Activated naive CD8-positive, alpha-beta T cell treated with anti-CD3 and anti-CD28 coated beads, Interleukin-2, amount 50 U/mL, for 24 hours (primary cell): ENCODE data around the gene CBX4.

Source experiments
- ATAC-seq: fragments of 150-1000 bp; cut with Tn5 transposase; one replicate; pipeline ENCODE4 v1.10.0; 2021
- DNase-seq: peaks from one replicate; pipeline ENCODE4 v3.0.0; 2021
- H3K27ac Mint-ChIP-seq: one replicate; pipeline ENCODE4 v1.8.0; 2021; ENCODE audit warnings: mild to moderate bottlenecking, mixed read lengths
- H3K27me3 Mint-ChIP-seq: one replicate; pipeline ENCODE4 v1.8.0; 2021; ENCODE audit warnings: mixed read lengths
- H3K36me3 Mint-ChIP-seq: one replicate; pipeline ENCODE4 v1.8.0; 2021; ENCODE audit warnings: low read depth, mixed read lengths
- H3K4me1 Mint-ChIP-seq: one replicate; pipeline ENCODE4 v1.8.0; 2021; ENCODE audit warnings: mixed read lengths
- H3K4me3 Mint-ChIP-seq: one replicate; pipeline ENCODE4 v1.8.0; 2021; ENCODE audit warnings: mild to moderate bottlenecking, moderate library complexity, mixed read lengths
- H3K9me3 Mint-ChIP-seq: one replicate; pipeline ENCODE4 v1.8.0; 2021; ENCODE audit warnings: mixed read lengths

CBX4 gene

DNA sequence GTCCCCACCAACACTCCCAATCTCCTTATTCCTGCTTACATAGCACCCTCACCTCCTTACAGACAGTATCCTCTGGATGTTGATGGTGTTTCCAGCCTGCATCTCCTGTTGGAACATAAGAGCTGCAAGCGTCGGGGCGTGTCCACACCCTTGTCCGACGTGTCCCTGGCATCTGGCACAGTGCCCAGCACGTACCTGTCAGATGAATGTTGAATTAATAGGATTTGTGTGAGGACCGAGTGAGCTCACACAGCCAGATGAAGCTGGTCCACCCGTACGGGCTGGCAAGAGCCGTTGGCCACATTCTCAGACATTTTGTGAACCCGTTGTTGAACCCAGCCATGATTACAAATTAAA is 12.2 kb upstream of the CBX4 start:
- DNase-seq (no peak), ATAC-seq (no peak)
- peaks cover 9% of the 10 kb centered on the region for H3K27me3 Mint-ChIP-seq
- H3K4me1 Mint-ChIP-seq = peaks cover 9% of the 10 kb centered on the region
- no peak overlapping the region for H3K4me3 Mint-ChIP-seq
- no peaks in the 10 kb centered on the region for H3K36me3 Mint-ChIP-seq
- H3K9me3 Mint-ChIP-seq = no peaks in the 10 kb centered on the region
- no peak overlapping the region for H3K27ac Mint-ChIP-seq

DNA sequence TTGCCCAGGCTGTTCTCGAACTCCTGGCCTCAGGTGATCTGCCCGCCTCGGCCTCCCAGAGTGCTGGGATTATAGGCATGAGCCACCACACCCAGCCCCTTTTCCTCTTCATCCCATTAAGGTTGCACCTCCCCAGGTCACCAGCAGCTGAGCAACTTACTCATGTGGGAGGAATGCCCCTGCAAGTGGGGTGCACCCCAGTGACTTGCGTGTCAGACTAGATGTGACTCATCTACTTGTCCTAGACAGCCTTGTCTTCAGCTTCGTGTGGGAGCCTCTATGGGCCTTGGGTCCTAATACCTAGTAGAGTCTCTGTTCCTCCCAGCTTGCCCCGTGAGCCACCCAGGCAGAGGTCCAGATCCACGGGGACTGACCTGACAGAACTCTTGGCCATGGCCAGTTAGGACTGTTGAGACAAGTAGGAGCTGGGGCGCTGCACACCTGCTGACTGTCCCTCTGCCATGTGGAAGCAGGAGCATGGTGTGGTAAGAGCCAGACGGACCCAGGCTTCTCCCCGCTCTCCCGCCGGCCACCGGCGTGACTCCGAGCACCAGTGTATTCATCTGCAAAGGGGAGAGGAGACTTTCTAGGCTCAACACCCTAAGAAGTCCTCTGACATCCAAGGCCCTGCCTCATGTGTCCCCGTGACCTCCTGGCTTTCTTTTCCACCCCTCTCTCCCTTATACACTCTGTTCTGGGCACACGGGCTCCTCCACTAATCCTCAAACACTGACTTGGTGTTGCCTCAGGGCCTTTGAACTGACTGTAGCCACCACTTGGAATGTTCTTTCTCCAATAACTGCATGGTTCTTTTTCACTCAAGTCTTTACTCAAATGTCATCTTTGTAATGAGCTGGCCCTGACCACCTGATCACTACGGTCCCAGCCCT is 11.6 kb upstream of the CBX4 start:
- Mint-ChIP-seq H3K4me3 (no peak overlapping the region), H3K27ac (no peak overlapping the region), H3K36me3 (no peaks in the 10 kb centered on the region), H3K4me1 (peaks cover 11% of the 10 kb centered on the region), H3K27me3 (peaks cover 16% of the 10 kb centered on the region), H3K9me3 (no peaks in the 10 kb centered on the region)
- ATAC-seq (peak; percentile 76), DNase-seq (peak; percentile 22)

DNA sequence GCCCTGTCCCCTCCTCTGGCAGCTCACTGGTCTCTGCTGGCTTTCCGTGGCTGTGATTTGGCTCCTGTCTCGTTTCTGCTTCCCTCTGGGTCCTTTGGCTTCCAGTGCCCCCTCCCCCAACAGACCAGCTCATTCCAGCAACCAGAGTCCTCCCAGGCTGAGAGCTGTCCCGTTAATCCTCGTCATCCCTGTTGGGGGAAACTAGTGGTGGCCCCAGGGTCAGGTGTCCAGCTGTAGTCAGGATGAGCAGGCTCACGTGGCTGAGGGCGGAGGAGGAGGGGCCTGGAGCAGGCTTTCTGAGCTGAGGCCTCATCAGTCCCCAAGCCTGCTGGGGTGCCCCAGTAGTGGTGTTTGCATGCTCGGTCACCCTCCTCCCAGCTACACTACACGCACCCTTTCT is 10.7 kb upstream of the CBX4 start:
- ATAC-seq (no peak), DNase-seq (no peak)
- H3K9me3 Mint-ChIP-seq = no peaks in the 10 kb centered on the region
- no peak overlapping the region for H3K4me3 Mint-ChIP-seq
- no peak overlapping the region for H3K27ac Mint-ChIP-seq
- H3K4me1 Mint-ChIP-seq = peaks cover 14% of the 10 kb centered on the region
- H3K36me3 Mint-ChIP-seq = no peaks in the 10 kb centered on the region
- H3K27me3 Mint-ChIP-seq = peaks cover 21% of the 10 kb centered on the region

DNA sequence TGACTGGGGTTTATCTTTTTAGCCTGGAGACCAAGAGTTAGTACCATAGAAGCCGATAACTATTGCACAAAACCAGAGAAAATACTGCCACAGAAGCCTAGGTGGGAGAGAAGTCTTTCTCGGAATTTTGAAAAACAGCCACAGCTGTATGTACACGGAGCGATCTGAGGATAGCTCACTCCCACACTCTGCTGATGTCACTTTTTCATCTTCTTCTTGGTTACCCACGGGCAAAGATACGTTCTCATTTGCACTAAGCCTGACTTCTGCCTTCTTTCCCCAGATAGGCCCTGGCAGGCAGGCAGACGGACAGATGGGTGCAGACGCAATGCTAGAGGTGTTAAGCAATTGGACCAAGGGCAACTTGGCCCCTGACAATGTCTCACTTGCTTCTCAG is 9.1 kb upstream of the CBX4 start:
- DNase-seq (no peak), ATAC-seq (no peak)
- no peaks in the 10 kb centered on the region for H3K9me3 Mint-ChIP-seq
- H3K4me1 Mint-ChIP-seq = peaks cover 16% of the 10 kb centered on the region
- no peaks in the 10 kb centered on the region for H3K36me3 Mint-ChIP-seq
- H3K27ac Mint-ChIP-seq = no peak overlapping the region
- no peak overlapping the region for H3K4me3 Mint-ChIP-seq
- peaks cover 24% of the 10 kb centered on the region for H3K27me3 Mint-ChIP-seq

DNA sequence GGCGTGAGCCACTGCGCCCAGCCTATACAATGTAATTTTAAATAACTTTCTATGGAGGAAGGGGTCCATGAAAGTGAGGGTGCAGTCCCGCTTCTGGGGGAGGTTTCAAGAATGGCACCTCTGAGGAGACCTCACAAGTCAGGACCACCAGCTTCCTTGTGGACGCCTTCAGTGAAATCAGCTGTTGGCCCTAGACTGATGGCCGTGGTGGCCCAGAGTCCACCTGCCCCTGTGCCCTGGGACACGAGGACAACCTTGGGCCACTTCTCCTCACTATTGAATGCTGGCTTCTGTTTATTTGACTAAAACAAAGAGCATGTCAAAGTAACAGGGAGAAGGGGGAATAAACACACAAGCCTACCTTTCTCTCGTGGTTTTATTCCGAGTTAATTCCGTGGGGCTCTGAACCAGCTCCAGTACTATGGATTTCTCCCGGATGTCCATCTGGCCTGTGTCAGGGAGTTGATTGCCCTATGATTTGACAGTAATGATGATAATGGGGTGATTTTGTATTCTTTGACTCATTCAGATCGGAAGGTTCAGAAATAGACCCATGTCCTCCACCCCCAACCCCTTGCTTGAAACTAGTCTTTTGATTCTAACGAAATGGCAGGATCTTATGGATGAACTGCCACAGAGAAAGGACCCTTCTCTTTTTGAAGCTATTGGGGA is 8.6 kb upstream of the CBX4 start:
- H3K4me3 Mint-ChIP-seq = no peak overlapping the region
- H3K27me3 Mint-ChIP-seq = peaks cover 27% of the 10 kb centered on the region
- H3K9me3 Mint-ChIP-seq = no peaks in the 10 kb centered on the region
- ATAC-seq = no peak
- H3K36me3 Mint-ChIP-seq = no peaks in the 10 kb centered on the region
- H3K4me1 Mint-ChIP-seq = peaks cover 18% of the 10 kb centered on the region
- H3K27ac Mint-ChIP-seq = no peak overlapping the region
- DNase-seq = no peak

DNA sequence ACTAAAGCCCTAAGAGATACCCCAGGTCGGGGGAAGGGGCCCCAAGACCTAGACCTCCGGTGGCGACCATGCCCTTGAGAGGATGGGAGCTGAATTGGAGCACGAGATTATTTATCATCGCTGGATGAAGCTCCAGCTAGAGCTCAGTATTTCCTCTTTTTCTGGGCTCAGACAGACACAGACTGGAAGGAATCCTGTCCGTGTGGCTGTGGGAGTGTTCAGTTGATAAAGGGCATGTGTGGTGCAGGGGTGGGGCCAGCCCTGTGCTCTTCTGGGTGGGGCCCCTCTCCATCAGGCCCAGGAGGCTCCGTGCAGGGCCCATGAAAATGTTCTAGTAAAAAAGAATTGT is 6.3 kb upstream of the CBX4 start:
- no peak overlapping the region for H3K27ac Mint-ChIP-seq
- peaks cover 25% of the 10 kb centered on the region for H3K4me1 Mint-ChIP-seq
- DNase-seq (no peak), ATAC-seq (no peak)
- no peaks in the 10 kb centered on the region for H3K9me3 Mint-ChIP-seq
- H3K27me3 Mint-ChIP-seq = peaks cover 45% of the 10 kb centered on the region
- no peak overlapping the region for H3K4me3 Mint-ChIP-seq
- no peaks in the 10 kb centered on the region for H3K36me3 Mint-ChIP-seq

DNA sequence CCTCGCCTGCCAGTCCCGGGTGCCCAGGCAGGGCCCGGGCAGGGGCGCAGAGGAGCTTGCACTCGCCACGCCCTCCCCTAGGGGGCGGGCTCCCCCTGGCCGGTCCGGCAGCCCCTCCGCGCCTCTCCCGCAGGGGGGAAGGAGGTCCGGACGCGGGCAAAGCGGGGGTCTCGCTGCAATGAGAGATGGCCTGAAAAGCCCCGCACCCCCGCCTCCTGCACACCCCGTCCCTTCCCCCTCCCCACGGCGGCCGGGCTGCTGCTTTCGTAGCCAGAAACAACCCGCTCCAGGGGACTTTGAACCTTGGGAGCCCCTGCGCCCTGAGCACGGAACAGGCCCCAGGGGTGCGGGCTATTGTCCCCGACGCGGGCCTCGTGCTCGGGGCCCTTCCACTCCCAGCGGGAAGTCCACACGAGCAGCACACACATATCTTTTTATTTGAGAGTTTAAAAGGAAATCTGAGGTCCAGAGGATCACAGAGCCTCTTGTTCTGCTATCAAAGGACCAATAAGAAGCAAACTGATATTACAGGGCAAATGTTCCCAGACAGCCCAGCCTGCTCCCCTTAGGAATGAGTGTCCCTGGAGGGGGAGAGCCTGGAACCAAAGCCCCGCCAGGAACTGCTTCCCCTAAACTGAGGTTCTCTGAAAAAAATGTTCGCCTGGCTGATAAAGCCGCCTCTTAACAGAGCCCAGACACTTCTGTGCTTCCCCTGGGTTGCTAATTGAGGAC is 5.8 kb upstream of the CBX4 start:
- DNase-seq = peak; percentile 65
- peaks cover 47% of the 10 kb centered on the region for H3K27me3 Mint-ChIP-seq
- no peak overlapping the region for H3K27ac Mint-ChIP-seq
- no peak overlapping the region for H3K4me3 Mint-ChIP-seq
- H3K9me3 Mint-ChIP-seq = no peaks in the 10 kb centered on the region
- H3K4me1 Mint-ChIP-seq = peaks cover 26% of the 10 kb centered on the region
- ATAC-seq = peak; percentile 35
- no peaks in the 10 kb centered on the region for H3K36me3 Mint-ChIP-seq

DNA sequence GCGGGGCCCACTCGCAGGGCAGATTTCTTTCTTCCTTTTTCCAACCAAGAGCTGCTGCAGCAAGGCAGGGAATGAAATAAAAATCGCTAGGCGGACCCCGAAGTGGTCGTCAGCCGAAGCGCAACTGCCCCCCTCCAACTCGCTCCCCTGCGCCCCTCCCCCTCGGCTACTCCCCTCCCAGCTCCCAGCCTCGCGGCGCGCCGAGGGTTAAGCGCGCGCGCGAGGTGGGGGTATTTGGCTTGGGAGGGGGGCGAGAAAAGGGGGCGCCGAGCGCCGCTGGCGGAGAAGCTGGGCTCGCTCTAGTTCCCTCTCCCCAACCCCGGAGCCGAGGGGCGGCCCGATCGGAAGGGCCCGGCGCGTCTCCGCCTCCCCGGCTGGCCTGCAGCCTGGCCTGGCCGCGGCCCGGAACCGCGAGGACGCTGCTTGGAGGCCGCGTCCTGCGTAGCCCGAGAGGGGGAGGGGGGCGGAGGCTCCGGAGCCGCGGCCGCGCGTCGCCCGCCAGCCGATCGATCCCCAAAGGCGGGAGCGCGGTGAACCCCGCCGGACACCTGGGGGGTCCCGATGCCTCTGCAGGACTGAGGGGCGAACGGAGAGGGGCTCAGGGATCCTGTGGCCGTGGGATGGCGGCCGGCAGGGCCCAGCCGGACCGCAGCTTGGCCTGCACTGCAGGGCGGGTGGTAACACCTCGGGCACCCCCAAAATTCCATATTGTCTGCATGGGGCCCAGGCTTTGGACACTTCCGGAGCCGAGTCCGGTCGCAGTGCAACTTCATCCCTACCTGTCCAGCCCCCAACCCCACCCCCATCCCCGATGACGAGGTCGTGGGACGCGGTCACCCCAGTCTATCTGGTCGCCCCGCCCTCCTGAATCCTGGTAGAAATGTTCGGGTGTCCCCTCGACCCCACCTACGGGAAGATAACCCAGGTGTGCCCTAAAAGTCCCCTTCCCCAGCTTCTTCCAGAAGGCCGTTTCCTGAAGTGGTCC is 4.9 kb upstream of the CBX4 start:
- Mint-ChIP-seq H3K27ac (no peak overlapping the region), H3K9me3 (no peaks in the 10 kb centered on the region), H3K27me3 (peaks cover 50% of the 10 kb centered on the region), H3K4me3 (peak overlapping the region; percentile 62), H3K4me1 (peaks cover 28% of the 10 kb centered on the region), H3K36me3 (no peaks in the 10 kb centered on the region)
- no peak for ATAC-seq
- no peak for DNase-seq

DNA sequence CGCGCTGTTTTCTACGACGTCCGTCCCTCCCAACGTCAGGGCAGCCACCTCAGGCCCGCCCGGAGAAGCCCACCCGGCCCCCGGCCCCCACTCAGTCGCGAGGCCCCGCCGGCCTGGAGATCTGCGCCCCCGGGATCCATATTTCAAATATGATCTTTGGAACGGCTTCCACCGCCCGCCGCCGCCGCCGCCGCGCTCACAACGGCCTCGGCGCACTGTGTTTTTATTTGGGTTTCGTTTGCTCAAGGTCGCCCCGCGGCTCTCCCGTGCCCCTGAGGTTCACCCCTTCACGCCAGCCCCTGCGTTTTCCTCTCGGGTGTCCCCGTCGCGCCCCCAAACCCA is 4.2 kb upstream of the CBX4 start:
- Mint-ChIP-seq H3K27ac (no peak overlapping the region), H3K4me1 (peaks cover 29% of the 10 kb centered on the region)

DNA sequence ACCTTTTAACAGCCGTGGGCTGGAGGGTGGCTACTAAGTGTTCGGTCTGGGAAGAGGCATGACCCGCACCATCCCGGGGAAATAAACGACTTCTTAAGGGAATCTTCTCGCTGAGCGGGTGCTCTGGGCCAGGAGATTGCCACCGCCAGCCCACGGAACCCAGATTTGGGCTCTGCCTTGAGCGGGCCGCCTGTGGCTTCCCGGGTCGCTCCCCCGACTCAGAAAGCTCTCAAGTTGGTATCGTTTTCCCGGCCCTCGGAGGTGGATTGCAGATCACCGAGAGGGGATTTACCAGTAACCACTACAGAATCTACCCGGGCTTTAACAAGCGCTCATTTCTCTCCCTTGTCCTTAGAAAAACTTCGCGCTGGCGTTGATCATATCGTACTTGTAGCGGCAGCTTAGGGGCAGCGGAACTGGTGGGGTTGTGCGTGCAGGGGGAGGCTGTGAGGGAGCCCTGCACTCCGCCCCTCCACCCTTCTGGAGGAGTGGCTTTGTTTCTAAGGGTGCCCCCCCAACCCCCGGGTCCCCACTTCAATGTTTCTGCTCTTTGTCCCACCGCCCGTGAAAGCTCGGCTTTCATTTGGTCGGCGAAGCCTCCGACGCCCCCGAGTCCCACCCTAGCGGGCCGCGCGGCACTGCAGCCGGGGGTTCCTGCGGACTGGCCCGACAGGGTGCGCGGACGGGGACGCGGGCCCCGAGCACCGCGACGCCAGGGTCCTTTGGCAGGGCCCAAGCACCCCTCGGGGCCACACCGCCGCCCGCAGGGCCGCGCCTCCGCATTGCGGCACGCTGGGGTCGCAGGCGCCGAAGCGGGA is 3.6 kb upstream of the CBX4 start:
- Mint-ChIP-seq H3K36me3 (no peaks in the 10 kb centered on the region), H3K27me3 (peaks cover 47% of the 10 kb centered on the region), H3K27ac (no peak overlapping the region), H3K4me3 (peak overlapping the region; percentile 52), H3K4me1 (peaks cover 33% of the 10 kb centered on the region), H3K9me3 (no peaks in the 10 kb centered on the region)
- ATAC-seq (no peak), DNase-seq (peak; percentile 23)

More for the DNA sequence above, 4.2 kb upstream of the CBX4 start:
- H3K36me3 Mint-ChIP-seq = no peaks in the 10 kb centered on the region
- DNase-seq (peak; percentile 28), ATAC-seq (no peak)
- H3K4me3 Mint-ChIP-seq = peak overlapping the region; percentile 62
- no peaks in the 10 kb centered on the region for H3K9me3 Mint-ChIP-seq
- peaks cover 50% of the 10 kb centered on the region for H3K27me3 Mint-ChIP-seq

DNA sequence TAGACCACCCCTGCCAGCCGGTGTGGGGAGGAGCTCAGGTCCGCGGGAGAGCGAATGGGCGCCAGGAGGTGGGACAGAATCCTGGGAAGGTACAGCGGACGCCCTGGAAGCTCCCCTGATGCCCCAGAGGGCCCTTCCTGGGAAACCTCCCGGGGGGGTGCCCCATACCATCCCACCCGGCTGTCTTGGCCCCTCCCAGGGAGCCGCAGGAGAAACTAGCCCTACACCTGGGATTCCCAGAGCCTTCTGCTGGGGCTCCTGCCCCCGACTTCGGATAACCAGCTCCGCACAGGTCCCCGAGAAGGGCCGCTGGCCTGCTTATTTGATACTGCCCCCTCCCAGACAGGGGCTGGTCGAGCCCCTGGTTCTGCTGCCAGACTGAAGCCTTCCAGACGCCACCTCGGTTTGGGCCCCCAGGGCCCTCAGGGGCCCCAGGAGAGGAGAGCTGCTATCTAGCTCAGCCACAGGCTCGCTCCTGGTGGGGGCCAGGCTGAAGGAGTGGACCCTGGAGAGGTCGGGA is 3.0 kb upstream of the CBX4 start:
- Mint-ChIP-seq H3K36me3 (no peaks in the 10 kb centered on the region), H3K9me3 (no peaks in the 10 kb centered on the region), H3K27me3 (peaks cover 44% of the 10 kb centered on the region), H3K27ac (no peak overlapping the region), H3K4me1 (peaks cover 38% of the 10 kb centered on the region), H3K4me3 (peak overlapping the region; percentile 52)
- no peak for ATAC-seq
- DNase-seq = no peak

DNA sequence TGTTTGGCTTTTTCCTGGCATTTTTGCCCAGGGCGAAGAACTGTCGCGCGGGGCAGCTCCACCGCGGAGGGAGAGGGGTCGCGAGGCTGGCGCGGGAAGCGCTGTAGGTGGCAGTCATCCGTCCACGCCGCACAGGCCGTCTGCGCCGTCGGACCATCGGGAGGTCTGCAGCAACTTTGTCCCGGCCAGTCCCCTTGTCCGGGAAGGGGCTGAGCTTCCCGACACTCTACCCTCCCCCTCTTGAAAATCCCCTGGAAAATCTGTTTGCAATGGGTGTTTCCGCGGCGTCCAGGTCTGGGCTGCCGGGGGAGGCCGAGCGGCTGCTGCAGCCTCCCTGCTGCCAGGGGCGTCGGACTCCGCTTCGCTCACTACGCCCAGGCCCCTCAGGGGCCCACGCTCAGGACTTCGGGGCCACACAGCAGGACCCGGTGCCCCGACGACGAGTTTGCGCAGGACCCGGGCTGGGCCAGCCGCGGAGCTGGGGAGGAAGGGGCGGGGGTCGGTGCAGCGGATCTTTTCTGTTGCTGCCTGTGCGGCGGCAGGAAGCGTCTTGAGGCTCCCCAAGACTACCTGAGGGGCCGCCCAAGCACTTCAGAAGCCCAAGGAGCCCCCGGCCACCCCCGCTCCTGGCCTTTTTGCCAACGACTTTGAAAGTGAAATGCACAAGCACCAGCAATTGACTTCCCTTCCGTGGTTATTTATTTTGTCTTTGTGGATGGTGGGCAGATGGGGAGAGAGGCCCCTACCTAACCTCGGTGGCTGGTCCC is 2.3 kb upstream of the CBX4 start:
- H3K4me1 Mint-ChIP-seq = peaks cover 45% of the 10 kb centered on the region
- ATAC-seq = no peak
- no peaks in the 10 kb centered on the region for H3K9me3 Mint-ChIP-seq
- H3K36me3 Mint-ChIP-seq = no peaks in the 10 kb centered on the region
- no peak overlapping the region for H3K27ac Mint-ChIP-seq
- peaks cover 44% of the 10 kb centered on the region for H3K27me3 Mint-ChIP-seq
- no peak overlapping the region for H3K4me3 Mint-ChIP-seq
- DNase-seq = peak; percentile 13

GRCh38 chr17:79840989-79841286 is 1.7 kb upstream of the CBX4 start:
- Mint-ChIP-seq H3K36me3 (no peaks in the 10 kb centered on the region), H3K4me3 (no peak overlapping the region), H3K27me3 (peaks cover 39% of the 10 kb centered on the region), H3K27ac (no peak overlapping the region), H3K9me3 (no peaks in the 10 kb centered on the region), H3K4me1 (peaks cover 45% of the 10 kb centered on the region)
- no peak for ATAC-seq
- DNase-seq = no peak
